HEK293T (cell line): ENCODE data around the gene H6PD.

Experiments
- CTCF ChIA-PET: fragments of 350-600 bp; formaldehyde crosslinking; extraction: SDS; loops from one replicate; lab custom pipeline; 2021; ENCODE audit warnings: antibody characterized with exemption, inconsistent platforms; lab: Yijun Ruan, JAX
- POLR2A ChIA-PET: fragments of 350-600 bp; formaldehyde crosslinking; extraction: SDS; loops from one replicate; lab custom pipeline; 2020; ENCODE audit warnings: antibody characterized with exemption, inconsistent platforms; lab: Yijun Ruan, JAX
- DNase-seq: peaks from one replicate; pipeline ENCODE4 v3.0.0; 2012; ENCODE audit warnings: mixed read lengths; ENCODE audit errors: extremely low spot score
- ARNT ChIP-seq: fragments of 450-650 bp; IDR thresholded peaks from 2 replicates; pipeline ENCODE4 v1.6.1; 2017; ENCODE audit warnings: mild to moderate bottlenecking
- BHLHE40 ChIP-seq: fragments of 450-650 bp; IDR thresholded peaks from 2 replicates; pipeline ENCODE4 v1.6.1; 2016; ENCODE audit warnings: mild to moderate bottlenecking, moderate library complexity, borderline replicate concordance
- CTBP1 ChIP-seq: fragments of 450-650 bp; IDR thresholded peaks from 2 replicates; pipeline ENCODE4 v1.6.1; 2016; ENCODE audit warnings: borderline replicate concordance
- ELF4 ChIP-seq: fragments of 450-650 bp; IDR thresholded peaks from 2 replicates; pipeline ENCODE4 v1.6.1; 2017; ENCODE audit warnings: antibody characterized with exemption
- FOXA1 ChIP-seq: fragments of 450-650 bp; IDR thresholded peaks from 2 replicates; pipeline ENCODE4 v1.6.1; 2016; ENCODE audit warnings: mild to moderate bottlenecking
- FOXK2 ChIP-seq: fragments of 450-650 bp; IDR thresholded peaks from 2 replicates; pipeline ENCODE4 v1.6.1; 2016; ENCODE audit warnings: mild to moderate bottlenecking
- FOXM1 ChIP-seq: fragments of 450-650 bp; IDR thresholded peaks from 2 replicates; pipeline ENCODE4 v1.6.1; 2017; ENCODE audit warnings: mild to moderate bottlenecking, borderline replicate concordance
- HDGF ChIP-seq: fragments of 450-650 bp; IDR thresholded peaks from 2 replicates; pipeline ENCODE4 v1.6.1; 2017; ENCODE audit warnings: antibody characterized with exemption, borderline replicate concordance
- L3MBTL2 ChIP-seq: fragments of 450-650 bp; conservative IDR thresholded peaks from 2 replicates; pipeline ENCODE4 v1.6.1; 2016; ENCODE audit warnings: mild to moderate bottlenecking
- LEF1 ChIP-seq: fragments of 450-650 bp; IDR thresholded peaks from 2 replicates; pipeline ENCODE4 v1.6.1; 2017; ENCODE audit warnings: mild to moderate bottlenecking, borderline replicate concordance
- NFRKB ChIP-seq: fragments of 450-650 bp; IDR thresholded peaks from 2 replicates; pipeline ENCODE4 v1.6.1; 2016; ENCODE audit warnings: mild to moderate bottlenecking, moderate library complexity
- PKNOX1 ChIP-seq: fragments of 450-650 bp; IDR thresholded peaks from 2 replicates; pipeline ENCODE4 v1.6.1; 2016
- SP1 ChIP-seq: fragments of 450-650 bp; IDR thresholded peaks from 2 replicates; pipeline ENCODE4 v1.6.1; 2017
- SUZ12 ChIP-seq: fragments of 450-650 bp; IDR thresholded peaks from 2 replicates; pipeline ENCODE4 v1.6.1; 2016; ENCODE audit warnings: mild to moderate bottlenecking
- TARDBP ChIP-seq: fragments of 450-650 bp; IDR thresholded peaks from 2 replicates; pipeline ENCODE4 v1.6.1; 2016
- ZNF384 ChIP-seq: fragments of 450-650 bp; IDR thresholded peaks from 2 replicates; pipeline ENCODE4 v1.6.1; 2016

Gene H6PD

DNA sequence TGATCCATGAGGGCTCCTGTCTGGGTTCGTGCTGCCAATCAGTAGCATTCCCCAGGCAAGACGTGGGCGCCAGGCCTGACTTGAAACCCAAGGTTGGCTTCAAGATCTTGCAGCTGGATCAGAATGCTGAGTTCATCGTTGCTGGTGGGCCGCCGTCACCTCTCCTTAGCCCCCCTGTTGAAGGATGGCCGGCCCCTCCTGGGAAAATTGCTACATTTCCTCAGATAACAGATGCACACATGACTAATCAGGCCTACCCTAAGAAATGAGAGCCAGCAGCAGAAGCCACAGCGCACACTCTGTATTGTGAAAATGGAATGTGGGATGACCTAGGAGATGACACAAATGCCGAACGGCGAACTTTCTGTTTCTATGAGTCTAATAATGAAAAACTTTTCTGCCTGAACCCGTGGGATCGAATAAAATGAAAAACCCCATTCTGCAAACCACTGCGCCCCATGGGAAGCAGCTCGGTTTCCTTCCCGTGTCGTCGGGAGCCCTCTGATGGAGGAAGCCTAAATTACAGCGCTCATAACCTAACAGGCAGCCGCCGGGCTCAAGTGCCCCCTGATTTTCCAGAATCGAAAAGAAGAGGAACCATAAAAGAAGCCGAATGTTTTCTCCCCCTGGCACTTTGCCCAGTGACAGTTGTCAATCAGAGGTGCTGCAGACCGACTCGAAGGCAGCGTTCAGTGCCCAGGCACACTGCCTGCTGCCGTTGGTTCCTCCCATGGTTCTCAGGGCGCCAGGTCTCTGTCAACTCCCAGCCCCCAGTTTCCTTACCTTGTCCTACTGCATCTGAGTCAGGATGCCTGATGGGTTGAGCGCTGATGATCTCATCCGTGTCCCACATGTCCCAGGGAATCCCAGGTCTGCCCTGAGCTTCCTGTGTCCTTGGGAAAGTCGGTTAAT lies 38.2 kb upstream of the H6PD start:
- TF ChIP-seq FOXM1 (no peak), FOXK2 (no peak), ARNT (no peak), ZNF384 (no peak), SUZ12 (no peak), CTBP1 (no peak), ELF4 (no peak), PKNOX1 (no peak), SP1 (no peak), HDGF (no peak), FOXA1 (no peak), TARDBP (no peak), LEF1 (no peak), BHLHE40 (no peak), L3MBTL2 (no peak)
- peak; percentile 69 for DNase-seq
- ChIA-PET CTCF (interaction anchor here (0.6 to 1.8 kb wide), 12 partner anchors 8 to 280 kb away, joined by 3 to 8 read pairs (median 4); no protein-coding TSS in a partner anchor), POLR2A (interaction anchor here (1.2 kb wide), 1 partner anchor 86 kb away, joined by 3 read pairs; no protein-coding TSS in a partner anchor)

- DNase-seq, result no peak
- ChIA-PET POLR2A (interaction anchor here (1.2 kb wide), 1 partner anchor 87 kb away, joined by 3 read pairs; no protein-coding TSS in a partner anchor), CTCF (interaction anchor here (0.6 to 1.8 kb wide), 9 partner anchors 9 to 266 kb away, joined by 3 to 8 read pairs (median 5); no protein-coding TSS in a partner anchor)
- TF ChIP-seq FOXA1, result no peak
- no peak for TF ChIP-seq LEF1
- no peak for TF ChIP-seq PKNOX1
- TF ChIP-seq FOXK2, result no peak
- no peak for TF ChIP-seq NFRKB
- no peak for TF ChIP-seq TARDBP
- no peak for TF ChIP-seq ARNT
- TF ChIP-seq L3MBTL2, result no peak
- TF ChIP-seq ZNF384, result no peak
- no peak for TF ChIP-seq HDGF
- no peak for TF ChIP-seq ELF4
- TF ChIP-seq BHLHE40, result no peak
- TF ChIP-seq SUZ12, result no peak
- TF ChIP-seq FOXM1, result no peak
- TF ChIP-seq CTBP1, result no peak
- no peak for TF ChIP-seq SP1
Observed at GRCh38 chr1:9197186-9198099, 37.1 kb upstream of the H6PD start.

DNA sequence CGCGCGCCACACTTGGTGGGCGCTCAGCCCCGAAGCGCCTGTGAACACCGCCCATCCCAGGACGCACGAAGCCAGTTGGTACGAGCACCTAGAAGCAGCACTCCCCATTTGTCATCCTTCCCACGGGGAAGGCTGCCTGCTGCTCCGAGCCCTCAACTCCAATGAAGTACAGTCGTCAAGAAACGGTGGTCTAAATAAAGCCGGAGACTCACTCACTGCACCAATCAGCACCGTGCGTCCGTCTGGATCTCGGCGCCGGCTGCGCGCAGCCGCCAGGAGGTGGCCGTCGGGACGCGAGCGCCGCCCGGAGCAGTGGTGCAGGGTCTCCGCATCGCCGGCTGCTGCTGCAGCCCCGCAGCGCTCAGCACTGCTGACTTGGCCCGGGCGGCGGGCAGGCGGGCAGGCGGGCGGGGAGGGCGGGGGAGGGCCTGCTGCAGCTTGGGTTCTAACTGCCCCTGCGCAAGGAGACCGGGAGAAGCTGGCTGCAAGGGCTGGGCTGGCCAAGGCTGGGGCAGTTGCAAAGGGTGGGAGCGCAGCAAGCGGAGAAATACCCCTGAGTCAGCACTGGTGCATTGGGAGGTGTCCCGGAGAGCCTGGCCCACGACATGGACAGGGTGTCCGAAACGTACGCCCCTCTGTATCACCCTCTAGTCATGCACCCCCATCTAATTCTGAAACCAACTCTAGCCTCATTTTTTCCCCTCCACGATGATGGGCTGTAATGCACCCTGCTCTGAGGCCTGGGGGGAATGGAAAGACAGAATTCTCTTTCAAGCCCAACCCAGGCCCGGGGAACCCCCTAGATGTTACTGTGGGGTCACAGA lies 35.8 kb upstream of the H6PD start:
- CTCF ChIA-PET, result no interaction called here
- DNase-seq, result no peak
- TF ChIP-seq FOXA1, result no peak
- no peak for TF ChIP-seq SUZ12
- no peak for TF ChIP-seq LEF1
- no peak for TF ChIP-seq NFRKB
- TF ChIP-seq L3MBTL2, result no peak
- TF ChIP-seq CTBP1, result no peak
- TF ChIP-seq TARDBP, result no peak
- no peak for TF ChIP-seq ARNT
- POLR2A ChIA-PET, result no interaction called here

- TF ChIP-seq LEF1, result no peak
- TF ChIP-seq BHLHE40, result no peak
- TF ChIP-seq CTBP1, result no peak
- TF ChIP-seq PKNOX1, result no peak
- no peak for TF ChIP-seq L3MBTL2
- TF ChIP-seq NFRKB, result no peak
- no peak for TF ChIP-seq SP1
- no peak for TF ChIP-seq FOXK2
- no peak for TF ChIP-seq TARDBP
- ChIA-PET CTCF (interaction anchor here (0.8 to 1.9 kb wide), 3 partner anchors 34 to 59 kb away, joined by 3 to 4 read pairs (median 3); partner anchors contain the start of gene H6PD), POLR2A (no interaction called here)
- no peak for DNase-seq
Observed at GRCh38 chr1:9200441-9200840, 34.1 kb upstream of the H6PD start.
